Measurements from ENCODE around the gene SIGLEC1.

The SIGLEC1 gene

DNA sequence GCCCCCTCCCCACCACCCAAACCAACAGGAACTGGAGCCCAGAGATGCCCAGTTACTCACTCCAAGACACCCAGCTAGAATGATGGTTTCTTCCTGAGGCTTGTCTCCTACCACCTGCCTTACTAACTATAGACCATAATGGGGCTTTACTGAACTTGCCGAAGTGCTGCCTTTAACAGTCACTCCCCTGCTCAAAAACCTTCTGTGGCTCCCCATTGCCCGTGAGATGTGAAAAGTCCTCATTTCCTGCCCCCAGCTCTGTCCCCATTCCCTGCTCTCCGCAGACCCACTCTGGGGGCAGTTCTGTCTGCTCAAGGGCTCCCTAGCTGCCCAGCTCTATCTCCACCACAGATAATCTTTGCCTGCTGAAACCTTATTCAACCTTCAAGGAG, 4.9 kb downstream of the SIGLEC1 start:
- Histone ChIP-seq H3K9me3 (ENCODE audit: control insufficient read depth, insufficient read depth, low read length) (no peaks in the 10 kb centered on the region), H3K4me3 (ENCODE audit: low read length) (no peak overlapping the region), H3K9me2 (replicated peaks; ENCODE audit: control insufficient read depth, low read length) (no peaks in the 10 kb centered on the region), H3F3A (ENCODE audit: control insufficient read depth, insufficient read depth) (no peaks in the 10 kb centered on the region), H3K79me2 (ENCODE audit: control insufficient read depth, low read length) (no peaks in the 10 kb centered on the region), H3K27ac (ENCODE audit: low read depth, low read length) (no peak overlapping the region), H3K4me2 (ENCODE audit: low read length) (no peak overlapping the region), H3K27me3 (ENCODE audit: control insufficient read depth, low read length) (0 out of 2 replicates have a peak, but pooled peaks cover 2% of the 10 kb centered on the region), H4K20me1 (ENCODE audit: control insufficient read depth, insufficient read depth, low read depth, low read length) (no peaks in the 10 kb centered on the region), H3K36me3 (ENCODE audit: control insufficient read depth, low read length) (no peaks in the 10 kb centered on the region), H3K4me1 (ENCODE audit: control insufficient read depth, low read length) (no peaks in the 10 kb centered on the region)
- no peak for TF ChIP-seq EZH2phosphoT487 (IDR thresholded peaks at IDR 0.05; ENCODE audit: borderline replicate concordance, low read length)
- TF ChIP-seq, protein P1, sequence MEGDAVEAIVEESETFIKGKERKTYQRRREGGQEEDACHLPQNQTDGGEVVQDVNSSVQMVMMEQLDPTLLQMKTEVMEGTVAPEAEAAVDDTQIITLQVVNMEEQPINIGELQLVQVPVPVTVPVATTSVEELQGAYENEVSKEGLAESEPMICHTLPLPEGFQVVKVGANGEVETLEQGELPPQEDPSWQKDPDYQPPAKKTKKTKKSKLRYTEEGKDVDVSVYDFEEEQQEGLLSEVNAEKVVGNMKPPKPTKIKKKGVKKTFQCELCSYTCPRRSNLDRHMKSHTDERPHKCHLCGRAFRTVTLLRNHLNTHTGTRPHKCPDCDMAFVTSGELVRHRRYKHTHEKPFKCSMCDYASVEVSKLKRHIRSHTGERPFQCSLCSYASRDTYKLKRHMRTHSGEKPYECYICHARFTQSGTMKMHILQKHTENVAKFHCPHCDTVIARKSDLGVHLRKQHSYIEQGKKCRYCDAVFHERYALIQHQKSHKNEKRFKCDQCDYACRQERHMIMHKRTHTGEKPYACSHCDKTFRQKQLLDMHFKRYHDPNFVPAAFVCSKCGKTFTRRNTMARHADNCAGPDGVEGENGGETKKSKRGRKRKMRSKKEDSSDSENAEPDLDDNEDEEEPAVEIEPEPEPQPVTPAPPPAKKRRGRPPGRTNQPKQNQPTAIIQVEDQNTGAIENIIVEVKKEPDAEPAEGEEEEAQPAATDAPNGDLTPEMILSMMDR (IDR thresholded peaks at IDR 0.05; ENCODE audit: low read depth, low read length, poor library complexity, severe bottlenecking), result no peak

DNA sequence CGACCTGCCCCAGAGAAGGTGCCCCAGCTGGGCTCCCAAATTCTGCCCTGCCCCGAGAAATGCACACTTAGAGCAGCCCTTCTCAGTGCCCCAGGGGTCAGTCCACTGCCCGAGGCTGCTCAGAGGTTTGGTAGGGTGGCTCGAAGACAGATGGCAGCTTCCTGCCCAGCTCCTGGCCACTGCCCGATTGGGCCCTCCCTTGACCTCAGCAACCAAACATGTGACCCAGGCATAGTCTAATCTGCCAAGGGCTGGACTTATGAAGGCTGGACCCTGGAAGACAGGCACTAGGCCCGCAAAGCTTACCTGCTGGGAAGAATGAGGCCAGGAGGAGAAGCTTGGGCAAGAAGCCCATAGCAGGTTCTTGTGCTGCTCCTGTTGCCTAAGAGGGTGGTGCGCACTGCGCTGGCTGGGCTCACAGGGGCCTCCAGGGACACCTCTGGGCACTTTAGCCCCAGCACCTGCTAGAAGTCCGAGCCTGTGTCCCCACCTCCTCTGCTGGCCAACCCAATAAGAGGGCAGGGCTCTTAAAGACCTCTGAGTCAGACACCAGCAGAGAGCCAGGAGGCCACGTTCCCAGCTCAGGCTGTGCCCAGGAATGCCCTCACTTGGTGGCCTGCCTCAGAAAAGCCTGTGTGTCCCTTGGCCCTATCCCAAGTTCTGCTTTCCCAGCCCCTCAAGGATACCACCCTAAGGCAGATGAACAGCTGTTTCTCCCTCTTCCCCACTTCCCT, 5.5 kb downstream of the SIGLEC1 start:
- Histone ChIP-seq H3K4me1 (ENCODE audit: control insufficient read depth, low read length) (no peaks in the 10 kb centered on the region), H3K27me3 (ENCODE audit: control insufficient read depth, low read length) (0 out of 2 replicates have a peak, but pooled peaks cover 2% of the 10 kb centered on the region), H3K9me2 (replicated peaks; ENCODE audit: control insufficient read depth, low read length) (no peaks in the 10 kb centered on the region), H3K36me3 (ENCODE audit: control insufficient read depth, low read length) (no peaks in the 10 kb centered on the region), H3K27ac (ENCODE audit: low read depth, low read length) (no peak overlapping the region), H3K9me3 (ENCODE audit: control insufficient read depth, insufficient read depth, low read length) (no peaks in the 10 kb centered on the region), H4K20me1 (ENCODE audit: control insufficient read depth, insufficient read depth, low read depth, low read length) (no peaks in the 10 kb centered on the region), H3K79me2 (ENCODE audit: control insufficient read depth, low read length) (no peaks in the 10 kb centered on the region), H3K4me3 (ENCODE audit: low read length) (no peak overlapping the region), H3K4me2 (ENCODE audit: low read length) (no peak overlapping the region), H3F3A (ENCODE audit: control insufficient read depth, insufficient read depth) (no peaks in the 10 kb centered on the region)
- no peak for TF ChIP-seq EZH2phosphoT487 (IDR thresholded peaks at IDR 0.05; ENCODE audit: borderline replicate concordance, low read length)
- TF ChIP-seq, protein P1 (IDR thresholded peaks at IDR 0.05; ENCODE audit: low read depth, low read length, poor library complexity, severe bottlenecking), result no peak

DNA sequence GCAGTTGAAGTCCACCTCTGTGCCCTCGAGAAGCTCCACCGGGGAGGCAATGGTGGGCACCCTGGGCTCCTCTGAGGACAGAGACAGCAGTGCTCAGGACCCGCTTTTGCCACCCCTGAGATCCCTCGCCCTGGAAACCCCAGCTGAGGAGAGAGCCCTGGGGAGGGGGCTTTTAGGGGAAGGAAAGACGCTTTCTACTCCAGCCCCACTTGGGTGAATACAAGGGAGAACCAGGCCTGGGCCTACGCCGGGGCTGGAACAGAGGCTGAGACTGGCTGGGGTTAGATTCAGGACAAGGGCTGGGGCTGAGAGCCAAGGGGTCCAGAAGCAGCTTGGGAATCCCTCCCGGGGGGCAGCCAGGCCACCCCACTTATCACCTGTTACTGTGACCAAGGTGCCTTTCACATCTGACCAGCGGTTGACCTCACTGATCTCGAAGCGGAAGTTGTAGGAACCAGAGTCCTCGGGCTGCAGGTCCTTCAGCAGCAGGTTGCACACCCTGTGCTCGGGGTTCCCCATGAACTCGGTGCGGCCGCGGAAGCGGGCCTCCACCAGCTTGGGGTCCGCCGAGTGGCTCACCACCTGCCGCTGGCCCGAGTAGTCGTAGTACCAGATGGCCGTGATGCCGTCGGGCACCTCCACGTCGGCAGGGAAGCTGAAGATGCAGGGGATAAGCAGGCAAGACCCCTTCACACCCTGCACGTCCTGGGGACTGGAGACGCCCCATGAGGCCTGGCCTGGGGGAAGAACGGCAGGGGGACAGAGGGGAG, 6.2 kb downstream of the SIGLEC1 start:
- Histone ChIP-seq H3K4me3 (ENCODE audit: low read length) (no peak overlapping the region), H3K4me1 (ENCODE audit: control insufficient read depth, low read length) (no peaks in the 10 kb centered on the region), H3K27me3 (ENCODE audit: control insufficient read depth, low read length) (0 out of 2 replicates have a peak, but pooled peaks cover 2% of the 10 kb centered on the region), H3F3A (ENCODE audit: control insufficient read depth, insufficient read depth) (no peaks in the 10 kb centered on the region), H3K36me3 (ENCODE audit: control insufficient read depth, low read length) (no peaks in the 10 kb centered on the region), H3K27ac (ENCODE audit: low read depth, low read length) (no peak overlapping the region), H4K20me1 (ENCODE audit: control insufficient read depth, insufficient read depth, low read depth, low read length) (no peaks in the 10 kb centered on the region), H3K79me2 (ENCODE audit: control insufficient read depth, low read length) (no peaks in the 10 kb centered on the region), H3K9me2 (replicated peaks; ENCODE audit: control insufficient read depth, low read length) (no peaks in the 10 kb centered on the region), H3K4me2 (ENCODE audit: low read length) (no peak overlapping the region), H3K9me3 (ENCODE audit: control insufficient read depth, insufficient read depth, low read length) (no peaks in the 10 kb centered on the region)
- TF ChIP-seq, protein P1 (IDR thresholded peaks at IDR 0.05; ENCODE audit: low read depth, low read length, poor library complexity, severe bottlenecking), result no peak
- TF ChIP-seq EZH2phosphoT487 (IDR thresholded peaks at IDR 0.05; ENCODE audit: borderline replicate concordance, low read length), result no peak
